Activated T-cell treated with anti-CD3 and anti-CD28 coated beads for 48 hours (primary cell): ENCODE results near the gene CHRNG.
"Not testable (repeated sequence)": the region's sequence is repeated elsewhere in the genome, so short reads cannot be mapped to it uniquely, and the experiment has no call there.

ENCODE experiments used
- DNase-seq: peaks from one replicate; pipeline ENCODE4 v3.0.0-alpha.2; 2020; ENCODE audit warnings: low read depth

The CHRNG gene

GRCh38 chr2:232528746-232529460, 10.6 kb upstream of the CHRNG start:
- no peak for DNase-seq

DNA sequence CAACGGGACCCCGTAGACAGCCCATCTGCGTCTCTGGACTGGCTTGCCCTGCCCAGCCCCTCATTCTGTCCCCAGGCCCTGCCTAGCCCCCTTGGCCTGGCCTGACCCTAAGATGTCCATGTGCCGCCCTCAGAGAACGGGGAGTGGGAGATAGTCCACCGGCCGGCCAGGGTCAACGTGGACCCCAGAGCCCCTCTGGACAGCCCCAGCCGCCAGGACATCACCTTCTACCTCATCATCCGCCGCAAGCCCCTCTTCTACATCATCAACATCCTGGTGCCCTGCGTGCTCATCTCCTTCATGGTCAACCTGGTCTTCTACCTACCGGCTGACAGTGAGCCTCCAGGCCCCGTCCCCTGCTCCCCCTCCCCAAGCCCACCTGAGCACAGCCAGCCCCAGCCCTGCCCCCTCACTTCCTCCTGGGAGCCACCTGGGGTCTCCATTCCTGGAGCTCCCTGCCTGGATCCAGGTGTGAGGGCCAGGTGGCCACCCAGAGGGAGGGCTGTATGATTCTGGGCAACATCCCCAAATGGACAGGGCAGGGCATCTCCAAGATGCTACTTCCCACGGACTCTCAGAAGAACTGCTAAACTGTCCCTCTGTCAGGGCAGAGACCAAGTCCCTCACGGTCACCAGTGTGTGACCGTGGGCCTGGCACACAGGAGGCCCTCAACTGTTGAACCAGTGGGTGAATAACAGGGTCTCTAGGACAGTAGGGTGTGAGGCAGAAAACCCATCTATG, 9.5 kb upstream of the CHRNG start:
- no peak for DNase-seq

DNA sequence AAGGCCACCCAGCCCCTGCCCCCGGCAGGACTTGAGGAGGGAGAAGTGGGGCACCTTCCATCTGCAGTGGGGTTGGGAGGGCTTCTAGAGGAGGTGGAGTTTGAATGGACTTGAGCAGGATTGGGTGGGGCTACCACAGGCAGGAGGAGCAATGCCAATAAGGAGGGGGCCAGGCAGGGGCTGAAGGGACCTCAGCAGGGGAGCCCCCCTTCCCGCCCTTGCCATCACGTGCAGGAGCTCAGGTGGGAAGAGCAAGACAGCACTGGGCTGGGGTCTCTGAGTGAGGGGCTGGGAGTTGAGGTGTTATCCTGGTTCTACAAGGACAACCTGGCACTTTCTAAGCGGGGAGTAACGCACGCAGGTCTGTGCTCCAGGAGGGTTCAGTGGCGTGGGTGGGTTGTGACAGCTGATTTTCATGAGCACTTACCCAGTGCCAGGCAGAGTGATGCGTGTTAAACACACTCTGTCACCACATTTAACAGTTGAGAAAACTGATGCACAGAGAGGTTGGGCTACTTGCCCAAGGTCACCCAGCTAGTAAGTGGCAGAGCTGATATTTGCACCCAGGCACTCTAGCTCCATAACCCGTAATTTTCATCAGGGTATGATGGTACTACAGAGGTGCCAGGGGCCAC, 8.7 kb upstream of the CHRNG start:
- no peak for DNase-seq

GRCh38 chr2:232532419-232532818, 7.1 kb upstream of the CHRNG start:
- no peak for DNase-seq

GRCh38 chr2:232532821-232533220, 6.7 kb upstream of the CHRNG start:
- DNase-seq = not testable (repeated sequence)

DNA sequence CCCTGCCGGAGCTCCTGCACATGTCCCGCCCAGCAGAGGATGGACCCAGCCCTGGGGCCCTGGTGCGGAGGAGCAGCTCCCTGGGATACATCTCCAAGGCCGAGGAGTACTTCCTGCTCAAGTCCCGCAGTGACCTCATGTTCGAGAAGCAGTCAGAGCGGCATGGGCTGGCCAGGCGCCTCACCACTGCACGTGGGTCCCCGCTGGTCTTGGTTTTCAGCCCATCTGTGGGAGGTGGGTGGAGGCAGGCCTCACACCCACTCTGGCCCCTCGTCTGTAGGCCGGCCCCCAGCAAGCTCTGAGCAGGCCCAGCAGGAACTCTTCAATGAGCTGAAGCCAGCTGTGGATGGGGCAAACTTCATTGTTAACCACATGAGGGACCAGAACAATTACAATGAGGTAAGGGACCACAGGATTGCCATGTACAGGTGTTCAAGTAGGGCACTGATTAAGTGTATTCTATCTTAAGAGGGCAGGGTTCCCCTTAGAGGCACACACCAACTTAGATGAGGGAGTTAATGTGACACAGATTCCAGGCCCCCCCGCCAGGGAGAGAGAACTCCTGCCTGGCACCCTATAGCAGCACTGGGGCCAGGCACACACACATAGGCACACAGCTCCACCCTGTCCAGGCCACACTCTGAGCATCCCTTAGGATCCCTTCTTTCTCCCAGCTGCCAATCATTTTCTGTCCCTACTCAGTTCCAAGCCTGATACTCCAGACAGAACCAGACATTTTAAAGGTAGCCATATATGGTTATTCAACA, 5.4 kb upstream of the CHRNG start:
- no peak for DNase-seq

DNA sequence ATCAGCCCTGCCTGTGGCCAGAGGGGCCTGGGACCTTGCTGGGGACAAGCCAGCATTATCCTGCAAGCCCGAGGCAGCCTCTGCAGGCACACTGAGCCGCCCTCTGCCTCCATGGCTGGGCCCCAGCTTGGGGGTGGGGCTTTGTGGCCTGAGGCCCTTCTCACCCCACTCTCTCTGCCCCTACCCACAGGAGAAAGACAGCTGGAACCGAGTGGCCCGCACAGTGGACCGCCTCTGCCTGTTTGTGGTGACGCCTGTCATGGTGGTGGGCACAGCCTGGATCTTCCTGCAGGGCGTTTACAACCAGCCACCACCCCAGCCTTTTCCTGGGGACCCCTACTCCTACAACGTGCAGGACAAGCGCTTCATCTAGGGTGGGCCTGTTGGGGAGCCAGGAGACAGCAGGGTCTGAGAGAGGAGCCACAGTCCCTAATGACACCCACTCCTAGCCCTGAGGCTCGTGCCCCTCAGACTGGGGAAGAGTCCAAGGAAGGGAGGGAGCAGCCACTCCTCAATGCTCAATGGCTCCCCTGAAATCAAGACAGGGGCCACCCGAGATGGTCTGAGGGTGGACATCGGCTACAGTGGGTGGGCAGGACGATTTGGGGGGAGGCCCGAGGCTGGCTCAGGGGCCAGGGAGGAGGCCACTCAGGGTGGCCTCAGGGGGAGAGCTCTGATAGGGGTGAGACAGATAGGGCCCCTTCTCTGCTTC, 4.4 kb upstream of the CHRNG start:
- DNase-seq = no peak

- DNase-seq = no peak
Measured at GRCh38 chr2:232535761-232536530, 3.5 kb upstream of the CHRNG start.

DNA sequence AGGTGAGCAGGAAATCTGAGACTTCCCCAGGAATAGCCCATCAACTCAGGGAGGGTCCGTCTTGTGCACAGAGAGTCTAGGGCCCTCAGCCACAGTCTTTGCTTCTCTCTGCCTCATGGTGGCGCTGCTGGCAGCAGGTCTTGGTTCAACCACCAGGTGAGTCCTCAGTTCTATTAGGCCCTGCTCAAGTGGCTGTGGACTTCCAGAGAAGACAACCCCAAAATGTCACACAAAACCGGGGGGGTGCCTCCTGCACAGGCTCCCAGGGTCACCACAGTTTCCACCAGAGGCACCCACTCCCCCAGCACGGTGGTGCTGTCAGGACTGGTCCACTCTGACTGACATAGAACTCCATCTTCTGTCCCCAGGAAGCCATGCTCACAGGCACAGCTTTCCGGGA, 2.4 kb upstream of the CHRNG start:
- DNase-seq = no peak

DNA sequence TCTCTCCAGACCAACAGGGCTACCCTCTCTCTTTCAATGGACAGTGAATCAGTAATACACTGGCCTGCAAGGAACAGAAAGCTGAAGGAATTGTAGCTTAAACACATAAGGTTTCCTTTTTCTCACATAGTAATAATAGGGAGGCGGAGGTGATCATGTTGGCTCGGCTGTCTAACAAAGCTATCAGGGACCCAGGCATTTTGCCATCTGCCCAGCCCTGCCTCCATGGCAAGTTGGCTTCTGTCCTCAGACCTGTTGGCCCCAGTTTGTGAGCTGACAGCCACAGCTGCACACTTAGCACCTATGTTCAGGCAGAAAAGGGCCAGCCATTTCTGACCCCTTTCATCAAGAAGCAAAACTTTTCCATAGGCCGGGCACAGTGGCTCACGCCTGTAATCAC, 2.0 kb upstream of the CHRNG start:
- DNase-seq = no peak

GRCh38 chr2:232538671-232539070, 821 bp upstream of the CHRNG start:
- DNase-seq = no peak

DNA sequence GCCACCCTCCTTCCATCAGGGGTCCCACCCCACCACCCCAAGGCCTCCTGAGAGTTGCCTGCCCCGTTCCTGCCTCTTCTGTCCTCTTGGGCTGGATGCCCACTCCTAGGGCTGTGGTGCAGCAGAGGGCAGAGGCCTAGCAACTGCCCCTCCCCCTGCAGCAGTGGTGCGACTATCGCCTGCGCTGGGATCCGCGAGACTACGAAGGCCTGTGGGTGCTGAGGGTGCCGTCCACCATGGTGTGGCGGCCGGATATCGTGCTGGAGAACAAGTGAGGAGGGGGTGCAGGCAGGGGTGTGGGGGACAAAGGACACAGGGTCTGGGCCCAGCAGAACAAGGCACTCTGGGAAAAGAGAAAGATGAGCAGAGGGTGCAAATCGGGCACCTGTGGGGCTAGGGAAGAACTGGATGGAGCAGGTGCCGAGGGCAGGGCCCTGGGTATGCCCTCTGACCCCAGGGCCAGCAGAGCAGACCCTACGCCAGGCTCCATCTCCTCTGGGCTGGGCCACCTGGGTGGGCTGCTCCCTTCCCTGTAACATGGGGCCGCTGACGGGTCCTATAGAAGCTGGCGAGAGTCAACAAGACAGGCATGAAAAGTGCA, 1.0 kb downstream of the CHRNG start:
- no peak for DNase-seq

DNA sequence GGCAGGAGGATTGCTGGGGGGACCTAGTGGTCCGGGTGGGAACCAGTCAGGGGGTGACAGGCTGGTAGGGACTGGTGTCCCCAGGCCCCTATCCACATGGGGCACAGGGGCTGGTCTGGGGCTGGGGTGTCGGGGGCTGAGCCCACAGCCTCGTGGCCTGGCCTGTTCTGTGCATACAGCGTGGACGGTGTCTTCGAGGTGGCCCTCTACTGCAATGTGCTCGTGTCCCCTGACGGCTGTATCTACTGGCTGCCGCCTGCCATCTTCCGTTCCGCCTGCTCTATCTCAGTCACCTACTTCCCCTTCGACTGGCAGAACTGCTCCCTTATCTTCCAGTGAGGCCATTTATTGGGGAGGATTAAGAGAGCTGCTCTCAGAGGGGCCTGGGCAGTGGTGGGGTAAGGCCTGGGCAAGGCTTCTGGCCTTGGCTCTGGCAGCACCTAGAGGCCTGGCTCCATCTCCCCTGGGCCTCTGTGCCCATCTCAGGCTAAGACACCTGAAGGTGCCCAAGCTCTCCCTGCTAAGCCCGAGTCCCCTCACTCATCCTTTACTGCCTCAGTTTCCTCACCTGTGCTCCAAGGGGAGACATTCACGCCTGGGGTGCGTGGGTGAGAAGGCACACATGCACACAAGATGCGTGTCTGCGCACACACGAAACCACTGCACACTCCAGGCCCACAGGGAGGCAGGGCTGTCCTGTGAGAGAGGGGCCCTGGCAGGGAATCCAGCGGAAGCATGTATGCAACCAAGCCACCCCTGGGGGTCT, 1.9 kb downstream of the CHRNG start:
- no peak for DNase-seq

- no peak for DNase-seq
Measured at GRCh38 chr2:232541961-232542714, 2.6 kb downstream of the CHRNG start.

DNA sequence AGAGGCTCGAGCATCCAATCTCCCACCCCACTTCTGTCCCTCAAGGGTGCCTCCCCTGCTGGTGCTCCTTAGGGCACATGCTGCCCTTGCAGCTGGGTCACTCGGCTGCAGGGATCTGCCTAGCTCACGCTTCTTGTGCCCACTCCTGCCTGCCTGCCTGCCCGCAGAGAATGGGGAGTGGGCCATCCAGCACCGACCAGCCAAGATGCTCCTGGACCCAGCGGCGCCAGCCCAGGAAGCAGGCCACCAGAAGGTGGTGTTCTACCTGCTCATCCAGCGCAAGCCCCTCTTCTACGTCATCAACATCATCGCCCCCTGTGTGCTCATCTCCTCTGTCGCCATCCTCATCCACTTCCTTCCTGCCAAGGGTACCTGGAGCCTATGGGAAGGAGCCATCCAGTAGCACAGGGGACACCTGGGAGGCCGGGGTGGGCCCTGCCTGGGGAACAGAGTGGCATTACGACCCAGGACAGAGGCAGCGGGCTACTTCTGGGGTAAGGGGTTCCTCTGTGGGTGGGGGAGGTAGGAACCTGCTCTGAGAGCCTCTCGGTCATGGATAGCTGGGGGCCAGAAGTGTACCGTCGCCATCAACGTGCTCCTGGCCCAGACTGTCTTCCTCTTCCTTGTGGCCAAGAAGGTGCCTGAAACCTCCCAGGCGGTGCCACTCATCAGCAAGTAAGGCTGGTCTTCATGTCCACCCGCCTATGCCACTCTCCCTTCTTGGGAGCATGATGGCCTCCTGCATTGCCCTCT, 3.4 kb downstream of the CHRNG start:
- no peak for DNase-seq

DNA sequence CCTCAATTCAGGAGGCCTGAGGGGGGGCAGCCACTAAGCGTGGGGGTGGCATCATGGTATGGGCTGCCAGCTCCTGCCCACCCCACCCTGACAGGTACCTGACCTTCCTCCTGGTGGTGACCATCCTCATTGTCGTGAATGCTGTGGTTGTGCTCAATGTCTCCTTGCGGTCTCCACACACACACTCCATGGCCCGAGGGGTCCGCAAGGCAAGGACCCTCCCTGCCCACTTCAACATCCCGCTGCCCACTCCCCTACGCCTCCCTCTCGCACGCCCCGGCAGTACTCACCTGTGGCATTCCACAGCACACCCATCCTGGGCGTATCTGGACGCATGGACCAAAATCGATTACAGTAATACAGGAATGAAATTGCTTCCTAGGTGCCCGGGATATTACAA, 4.0 kb downstream of the CHRNG start:
- DNase-seq = no peak

- no peak for DNase-seq
Measured at GRCh38 chr2:232543928-232544631, 4.6 kb downstream of the CHRNG start.

GRCh38 chr2:232544674-232545073, 5.2 kb downstream of the CHRNG start:
- no peak for DNase-seq
